GM21737 (cell line): ENCODE results near the gene MRNIP.
"Not testable (repeated sequence)": the region's sequence is repeated elsewhere in the genome, so short reads cannot be mapped to it uniquely, and the experiment has no call there.

ENCODE experiments used
- ATAC-seq: cut with Tn5 transposase; IDR thresholded peaks from one replicate; pipeline ENCODE4 v1.9.1; 2021; ENCODE audit warnings: mild to moderate bottlenecking, moderate library complexity; ENCODE audit not compliant: unreplicated experiment

MRNIP gene

DNA sequence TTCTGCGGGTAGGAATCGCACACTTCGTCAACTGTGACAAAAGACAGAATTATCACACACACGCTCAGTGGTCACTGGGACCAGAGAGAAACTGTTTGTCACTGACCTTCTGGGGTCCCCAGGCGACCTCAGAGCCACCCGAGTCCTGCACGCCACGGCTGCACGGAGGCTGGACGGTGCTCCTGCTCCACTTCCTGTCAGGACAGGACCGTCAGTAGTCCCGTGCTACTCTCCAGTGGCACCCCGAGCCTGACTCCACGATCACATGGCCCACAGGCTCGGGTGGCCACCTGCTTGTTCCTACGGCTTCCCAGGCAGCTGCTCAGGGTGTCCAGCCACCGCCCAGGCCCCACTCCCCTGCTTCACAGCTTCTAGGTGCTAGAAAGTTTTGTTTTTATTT lies 17.9 kb downstream of the MRNIP start:
- ATAC-seq: no peak

DNA sequence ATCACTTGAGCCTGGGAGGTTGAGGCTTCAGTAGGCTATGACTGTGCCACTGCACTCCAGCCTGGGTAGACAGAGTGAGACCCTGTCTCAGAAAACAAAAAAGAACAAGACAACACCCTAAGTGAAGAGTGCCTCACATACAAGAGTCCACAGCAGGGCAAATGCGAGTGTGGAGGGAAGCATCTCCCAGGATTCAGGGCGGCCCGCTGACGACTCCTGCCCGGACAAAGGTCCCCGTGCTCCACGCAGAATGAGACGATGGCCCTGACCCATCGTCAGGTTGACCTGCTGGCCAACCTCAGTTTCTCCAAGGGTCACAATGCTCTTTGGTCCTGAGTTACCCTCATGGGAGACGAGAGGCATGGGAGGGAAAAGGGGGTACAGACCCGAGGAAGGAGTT lies 18.3 kb downstream of the MRNIP start:
- ATAC-seq: no peak

DNA sequence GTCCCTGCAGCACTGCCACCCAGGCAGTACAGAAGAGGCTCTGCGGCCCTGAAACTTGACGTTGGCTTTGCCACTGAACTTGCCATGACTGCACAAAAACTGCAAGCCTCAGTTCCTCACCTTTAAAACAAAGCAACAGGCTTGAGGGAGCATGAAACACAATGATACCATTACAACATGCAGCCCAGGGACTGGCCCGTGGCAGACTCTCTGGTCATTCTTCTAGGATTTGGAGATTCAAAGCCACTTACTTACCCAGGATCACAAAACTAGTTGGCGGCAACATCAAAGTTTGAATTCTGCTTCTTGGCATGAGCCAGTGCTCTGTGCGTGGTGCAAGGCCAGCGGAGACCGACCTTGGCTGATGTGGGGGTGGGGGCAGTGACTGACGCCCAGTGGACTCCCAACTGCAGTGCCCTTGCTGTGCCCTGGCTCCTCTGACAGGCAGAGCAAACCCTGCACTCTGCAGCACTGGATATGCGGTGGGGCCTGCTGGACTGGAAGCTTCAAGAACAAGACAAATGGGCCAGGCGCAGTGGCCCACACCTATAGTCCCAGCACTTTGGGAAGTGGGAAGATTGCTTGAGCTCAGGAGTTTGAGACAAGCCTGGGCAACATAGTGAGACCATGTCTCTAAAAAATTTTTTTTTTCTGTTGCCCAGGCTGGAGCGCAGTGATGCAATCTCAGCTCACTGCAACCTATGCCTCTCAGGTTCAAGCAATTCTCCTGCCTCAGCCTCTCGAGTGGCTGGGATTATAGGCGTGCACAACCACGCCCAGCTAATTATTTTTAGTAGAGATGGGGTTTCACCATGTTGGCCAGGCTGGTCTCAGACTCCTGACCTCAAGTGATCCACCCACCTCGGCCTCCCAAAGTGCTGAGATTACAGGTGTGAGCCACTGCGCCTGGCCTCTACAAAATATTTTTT lies 19.0 kb downstream of the MRNIP start:
- ATAC-seq: no peak

DNA sequence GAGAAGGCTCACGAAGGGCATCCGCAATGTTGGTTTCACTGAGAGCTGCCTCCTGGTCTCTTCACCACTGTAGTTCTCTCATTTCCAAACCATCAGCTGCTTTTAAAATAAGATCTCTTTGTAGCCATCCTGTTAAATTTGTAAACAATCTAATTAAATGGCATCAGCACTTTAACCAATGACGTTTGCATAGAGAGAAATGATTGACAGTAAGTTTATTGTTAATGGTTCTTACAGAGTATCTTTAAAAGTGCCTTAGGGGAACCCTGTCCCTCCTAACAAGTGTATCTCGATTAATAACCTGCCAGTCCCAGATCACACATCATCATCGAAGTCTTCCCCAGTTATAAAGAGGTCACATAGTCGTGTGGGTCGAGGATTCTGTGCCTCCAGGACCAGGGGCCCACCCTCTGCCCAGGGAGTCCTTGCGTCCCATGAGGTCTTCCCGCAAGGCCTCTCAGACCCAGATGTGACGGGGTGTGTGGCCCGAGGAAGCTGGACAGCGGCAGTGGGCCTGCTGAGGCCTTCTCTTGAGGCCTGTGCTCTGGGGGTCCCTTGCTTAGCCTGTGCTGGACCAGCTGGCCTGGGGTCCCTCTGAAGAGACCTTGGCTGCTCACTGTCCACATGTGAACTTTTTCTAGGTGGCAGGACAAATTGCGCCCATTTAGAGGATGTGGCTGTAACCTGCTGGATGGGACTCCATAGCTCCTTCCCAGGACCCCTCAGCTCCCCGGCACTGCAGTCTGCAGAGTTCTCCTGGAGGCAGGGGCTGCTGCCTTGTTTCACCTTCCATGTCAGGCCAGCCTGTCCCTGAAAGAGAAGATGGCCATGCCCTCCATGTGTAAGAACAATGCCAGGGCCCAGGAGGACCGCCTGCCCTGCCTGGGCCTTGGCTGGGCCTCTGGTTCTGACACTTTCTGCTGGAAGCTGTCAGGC lies 21.3 kb downstream of the MRNIP start:
- ATAC-seq: no peak

DNA sequence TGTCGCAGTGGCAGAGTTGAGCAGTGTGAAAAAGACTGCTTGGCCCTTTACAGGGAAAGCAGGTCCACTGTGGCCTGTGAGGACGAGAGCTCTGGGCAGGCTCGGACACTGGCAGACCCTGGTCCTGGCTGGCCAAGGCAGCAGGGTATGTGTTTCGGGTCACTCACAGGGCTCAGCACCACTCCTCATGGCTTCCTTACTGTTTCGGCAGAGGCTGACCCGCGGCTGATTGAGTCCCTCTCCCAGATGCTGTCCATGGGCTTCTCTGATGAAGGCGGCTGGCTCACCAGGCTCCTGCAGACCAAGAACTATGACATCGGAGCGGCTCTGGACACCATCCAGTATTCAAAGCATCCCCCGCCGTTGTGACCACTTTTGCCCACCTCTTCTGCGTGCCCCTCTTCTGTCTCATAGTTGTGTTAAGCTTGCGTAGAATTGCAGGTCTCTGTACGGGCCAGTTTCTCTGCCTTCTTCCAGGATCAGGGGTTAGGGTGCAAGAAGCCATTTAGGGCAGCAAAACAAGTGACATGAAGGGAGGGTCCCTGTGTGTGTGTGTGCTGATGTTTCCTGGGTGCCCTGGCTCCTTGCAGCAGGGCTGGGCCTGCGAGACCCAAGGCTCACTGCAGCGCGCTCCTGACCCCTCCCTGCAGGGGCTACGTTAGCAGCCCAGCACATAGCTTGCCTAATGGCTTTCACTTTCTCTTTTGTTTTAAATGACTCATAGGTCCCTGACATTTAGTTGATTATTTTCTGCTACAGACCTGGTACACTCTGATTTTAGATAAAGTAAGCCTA lies 22.2 kb downstream of the MRNIP start:
- peak; percentile 51 for ATAC-seq

DNA sequence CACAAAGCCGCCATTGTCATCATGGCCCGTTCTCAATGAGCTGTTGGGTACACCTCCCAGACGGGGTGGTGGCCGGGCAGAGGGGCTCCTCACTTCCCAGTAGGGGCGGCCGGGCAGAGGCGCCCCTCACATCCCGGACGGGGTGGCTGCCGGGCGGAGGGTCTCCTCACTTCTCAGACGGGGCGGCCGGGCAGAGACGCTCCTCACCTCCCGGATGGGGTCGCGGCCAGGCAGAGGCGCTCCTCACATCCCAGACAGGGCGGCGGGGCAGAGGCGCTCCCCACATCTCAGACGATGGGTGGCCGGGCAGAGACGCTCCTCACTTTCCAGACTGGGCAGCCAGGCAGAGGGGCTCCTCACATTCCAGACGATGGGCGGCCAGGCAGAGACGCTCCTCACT lies 23.7 kb downstream of the MRNIP start:
- not testable (repeated sequence) for ATAC-seq

DNA sequence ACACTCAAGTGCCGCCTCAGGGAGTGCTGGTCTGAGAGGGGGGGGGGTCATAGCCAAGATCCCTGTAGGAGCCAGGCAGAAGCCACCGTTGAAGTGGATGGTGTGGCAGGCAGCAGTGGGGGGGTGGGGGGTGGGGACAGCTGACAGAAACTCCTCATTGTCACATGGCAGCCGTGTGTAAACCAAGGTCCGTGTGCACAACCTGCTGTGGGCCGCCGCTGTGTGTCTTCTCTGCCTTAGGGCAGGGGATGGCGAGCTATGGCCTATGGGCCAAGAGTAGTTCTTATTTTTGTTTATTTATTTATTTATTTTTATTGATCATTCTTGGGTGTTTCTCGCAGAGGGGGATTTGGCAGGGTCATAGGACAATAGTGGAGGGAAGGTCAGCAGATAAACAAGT lies 24.5 kb downstream of the MRNIP start:
- ATAC-seq: no peak

DNA sequence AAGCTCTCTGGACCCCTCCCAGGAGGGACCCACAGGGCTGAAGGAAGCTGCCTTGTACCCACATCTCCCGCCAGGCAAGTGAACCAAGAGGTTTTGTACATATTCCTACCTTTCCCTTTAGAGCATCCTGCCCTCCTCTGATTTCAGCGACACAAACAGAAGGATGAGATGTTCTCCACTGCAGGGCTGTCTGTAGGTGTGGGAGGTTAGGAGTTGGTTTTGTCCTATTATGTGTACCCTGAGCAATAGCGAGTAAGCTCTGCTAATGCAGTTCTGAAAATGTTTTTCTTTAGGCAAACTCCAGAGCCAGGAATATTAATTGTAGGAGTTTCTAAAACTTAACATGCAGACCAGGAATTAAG lies 24.9 kb downstream of the MRNIP start:
- ATAC-seq: no peak

DNA sequence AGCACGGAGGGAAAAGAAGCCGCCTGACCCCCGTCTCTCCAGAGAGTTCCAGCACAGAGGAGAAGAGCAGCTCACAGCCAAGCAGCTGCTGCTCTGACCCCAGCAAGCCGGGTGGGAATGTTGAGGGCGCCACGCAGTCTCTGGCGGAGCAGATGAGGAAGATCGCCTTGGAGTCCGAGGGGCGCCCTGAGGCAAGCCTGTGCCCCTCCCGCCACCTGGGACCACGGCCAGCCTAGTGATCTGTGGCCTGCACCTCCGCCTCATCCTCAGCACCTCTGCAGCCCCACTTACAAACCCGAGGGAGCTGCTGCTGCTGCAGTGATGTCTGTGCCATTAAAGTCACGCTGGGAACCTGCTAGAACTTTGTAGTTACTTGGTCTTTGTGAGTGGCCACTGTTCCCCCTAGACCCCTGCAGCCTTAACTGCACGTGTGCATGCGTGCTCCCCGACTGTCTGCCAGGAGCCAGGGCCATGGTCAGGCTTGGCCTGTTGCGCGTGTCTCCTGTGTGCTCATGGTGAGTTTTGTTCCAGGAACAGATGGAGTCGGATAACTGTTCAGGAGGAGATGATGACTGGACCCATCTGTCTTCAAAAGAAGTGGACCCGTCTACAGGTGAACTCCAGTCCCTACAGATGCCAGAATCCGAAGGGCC lies 25.4 kb downstream of the MRNIP start:
- no peak for ATAC-seq

DNA sequence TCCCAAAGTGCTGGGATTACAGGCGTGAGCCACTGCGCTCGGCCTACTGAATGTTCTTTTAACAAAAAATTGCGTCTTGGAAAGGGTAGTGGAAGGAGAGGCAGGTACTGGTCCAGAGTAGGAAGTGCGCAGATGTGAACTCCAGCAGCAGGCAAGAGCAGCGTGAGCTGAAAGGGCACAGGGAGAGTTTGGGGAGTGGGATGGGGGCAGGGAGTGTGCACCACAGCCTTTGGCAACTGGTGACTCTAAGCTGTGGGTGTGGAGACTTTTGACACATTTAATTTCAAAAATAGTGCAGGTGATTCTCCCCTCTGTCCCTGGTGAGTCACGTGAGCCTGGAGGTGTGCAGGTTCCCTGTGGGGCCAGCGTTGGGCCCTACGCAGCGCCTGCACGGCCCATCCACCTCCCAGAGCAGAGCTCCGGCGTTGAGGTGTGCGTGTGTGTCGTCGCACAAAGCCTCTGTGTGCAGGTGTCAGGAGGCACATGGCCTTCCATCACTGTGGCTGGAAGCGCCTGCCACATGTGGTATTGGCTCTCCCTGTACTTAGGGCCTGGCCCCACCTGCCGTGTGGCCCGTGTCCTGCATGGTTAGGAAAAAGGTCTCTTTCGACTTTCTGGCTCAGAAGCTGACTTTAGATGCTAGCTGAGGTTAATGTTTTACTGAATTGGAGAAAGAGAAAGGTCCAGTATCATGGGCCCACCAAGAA lies 26.4 kb downstream of the MRNIP start:
- ATAC-seq: no peak

DNA sequence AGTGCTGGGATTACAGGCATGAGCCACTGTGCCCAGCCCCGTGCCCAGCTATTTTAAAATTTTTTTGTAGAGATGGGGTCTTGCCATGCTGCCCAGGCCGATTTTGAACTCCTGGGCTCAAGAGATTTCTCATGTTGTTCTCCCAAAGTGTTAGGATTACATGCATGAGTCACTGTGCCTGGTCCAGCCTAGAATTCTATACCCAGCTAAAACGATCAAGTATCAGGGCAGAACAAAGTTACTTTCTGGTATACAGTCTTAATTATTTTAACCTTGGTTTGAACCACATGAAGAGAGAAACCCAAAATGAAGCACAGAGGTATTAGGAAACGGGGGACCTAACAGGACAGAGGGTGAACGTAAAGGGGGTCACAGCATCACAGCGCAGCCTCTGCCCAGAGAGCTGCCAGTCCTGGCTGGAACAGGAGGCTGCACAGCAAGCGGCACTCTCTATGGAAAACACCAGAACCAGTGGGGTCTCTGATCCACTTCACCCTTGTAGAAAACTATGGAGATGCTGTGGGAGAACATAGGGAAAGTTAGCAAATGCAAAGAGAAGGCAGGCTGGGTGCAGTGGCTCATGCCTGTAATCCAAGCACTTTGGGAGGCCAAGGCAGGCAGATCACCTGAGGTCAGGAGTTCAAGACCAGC lies 27.7 kb downstream of the MRNIP start:
- ATAC-seq: no peak

DNA sequence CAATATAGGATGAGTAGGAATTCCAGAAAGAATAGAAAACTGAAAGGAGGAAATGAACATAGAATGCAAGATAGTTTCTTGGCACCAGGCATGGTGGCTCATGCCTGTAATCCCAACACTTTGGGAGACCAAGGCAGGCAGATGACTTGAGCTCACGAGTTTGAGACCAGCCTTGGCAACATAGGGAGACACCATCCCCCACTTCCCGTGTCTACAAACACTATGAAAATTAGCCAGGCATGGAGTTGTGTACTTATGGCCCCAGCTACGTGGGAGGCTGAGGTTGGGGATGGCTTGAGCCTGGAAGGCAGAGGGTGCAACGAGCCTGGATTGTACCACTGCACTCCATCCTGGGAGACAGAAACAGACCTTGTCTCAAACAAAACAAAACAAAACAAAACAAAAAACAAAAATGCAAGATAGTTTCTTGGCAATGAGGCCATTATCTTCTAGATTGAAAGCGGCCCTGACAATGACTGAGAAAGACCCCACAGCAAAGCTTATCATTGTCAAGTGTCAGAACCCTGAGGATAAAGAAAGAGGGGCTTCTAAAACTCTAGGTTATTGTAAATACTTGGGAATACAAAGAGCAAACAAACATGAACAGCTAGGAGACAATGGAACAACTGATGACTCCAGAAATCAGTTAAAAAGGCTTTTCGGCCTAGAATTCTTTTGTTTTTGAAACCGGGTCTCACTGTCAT lies 28.7 kb downstream of the MRNIP start:
- ATAC-seq: no peak

DNA sequence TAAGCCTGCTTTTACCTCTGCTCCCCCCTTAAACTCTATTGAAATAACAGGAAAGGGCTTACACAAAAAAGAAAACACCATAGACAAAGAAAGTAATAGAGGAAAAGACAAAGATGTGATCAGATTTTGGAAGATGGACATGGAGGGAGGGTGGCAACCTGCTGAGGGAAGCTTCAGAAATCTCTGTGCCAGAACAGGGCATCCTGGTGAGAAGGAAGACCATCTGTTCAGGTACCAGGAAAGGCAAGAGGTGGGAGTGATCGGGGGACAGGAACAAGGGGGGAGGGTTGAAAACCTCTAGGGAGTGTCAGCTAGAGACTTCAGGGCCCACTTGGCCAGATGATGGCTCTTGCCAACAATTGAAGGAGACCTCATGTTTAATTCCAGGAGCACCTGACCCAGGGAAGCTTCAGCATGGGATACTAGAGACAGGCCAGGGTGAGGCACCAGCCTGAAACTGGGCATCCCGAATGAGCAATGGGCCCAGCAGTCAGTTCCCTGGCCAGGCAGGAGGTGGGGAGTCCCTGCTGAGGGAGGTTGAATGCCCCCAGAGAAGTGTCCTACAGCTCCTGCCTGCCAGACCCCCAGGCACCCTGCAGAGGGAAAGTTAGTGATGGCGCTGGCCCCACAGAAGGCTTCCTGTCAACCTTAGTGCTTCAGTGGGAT lies 29.7 kb downstream of the MRNIP start:
- ATAC-seq: no peak

DNA sequence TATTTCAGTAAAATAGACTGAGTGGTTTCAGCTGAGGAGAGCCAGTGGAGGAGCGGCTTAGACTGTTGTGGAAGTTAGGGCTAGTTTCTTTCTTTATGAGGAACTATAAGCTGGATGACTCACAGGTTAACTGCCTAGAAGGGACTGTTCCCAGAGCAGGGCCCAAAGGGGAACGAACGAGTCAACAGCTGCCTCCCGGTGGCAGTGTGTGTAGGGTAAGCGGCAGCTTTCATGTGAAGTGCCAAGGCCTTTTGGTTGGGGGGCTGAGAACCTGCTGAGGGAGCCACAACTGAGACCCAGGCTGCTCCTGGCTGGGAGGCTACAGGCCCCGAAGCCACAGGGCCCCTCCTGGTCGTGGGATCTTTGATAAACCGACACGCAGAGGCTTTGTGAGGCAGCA lies 30.9 kb downstream of the MRNIP start:
- no peak for ATAC-seq

DNA sequence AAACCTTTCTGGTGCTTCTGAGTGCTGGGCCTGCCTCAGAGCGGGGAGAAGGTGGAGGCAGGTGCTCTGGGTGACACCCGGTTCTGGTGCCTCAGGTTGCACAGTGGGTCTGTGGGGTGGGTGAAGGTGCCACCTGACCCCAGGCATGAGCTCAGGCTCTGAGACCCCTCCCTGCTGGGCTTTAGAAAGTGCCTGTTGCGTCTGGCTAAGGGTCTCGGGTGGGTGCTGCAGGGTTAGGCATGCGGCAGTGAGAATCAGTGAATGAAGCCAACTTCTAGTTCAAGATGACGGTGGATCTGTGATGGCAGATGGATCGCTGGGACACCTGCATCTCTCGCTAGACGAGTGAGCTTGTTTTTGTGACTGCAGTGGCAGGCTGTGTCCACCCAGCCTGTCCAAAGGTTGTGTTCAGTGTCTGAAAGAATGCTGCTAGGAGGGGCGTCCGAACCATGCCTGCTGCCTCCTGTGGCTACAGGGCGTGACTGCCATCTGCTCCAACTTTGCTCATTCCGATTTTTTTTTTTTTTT lies 32.9 kb downstream of the MRNIP start:
- ATAC-seq: no peak

DNA sequence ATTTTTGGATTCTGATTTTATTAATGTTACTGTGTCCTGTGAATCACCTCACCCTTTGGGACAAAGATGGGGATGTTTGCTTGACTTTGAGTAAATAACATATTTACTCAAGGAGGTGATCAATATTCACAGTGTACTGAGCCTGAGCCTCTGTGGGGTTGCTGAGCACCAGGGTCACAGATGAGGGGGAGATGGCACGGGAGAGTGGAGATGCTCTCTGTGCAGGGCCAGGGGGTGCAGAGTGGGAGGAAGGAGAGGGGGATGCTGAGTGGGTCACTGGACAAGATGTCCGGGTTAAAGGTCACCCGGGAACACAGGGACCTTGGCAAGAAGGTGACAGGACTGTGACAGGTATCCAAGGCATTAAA lies 33.9 kb downstream of the MRNIP start:
- ATAC-seq: no peak

DNA sequence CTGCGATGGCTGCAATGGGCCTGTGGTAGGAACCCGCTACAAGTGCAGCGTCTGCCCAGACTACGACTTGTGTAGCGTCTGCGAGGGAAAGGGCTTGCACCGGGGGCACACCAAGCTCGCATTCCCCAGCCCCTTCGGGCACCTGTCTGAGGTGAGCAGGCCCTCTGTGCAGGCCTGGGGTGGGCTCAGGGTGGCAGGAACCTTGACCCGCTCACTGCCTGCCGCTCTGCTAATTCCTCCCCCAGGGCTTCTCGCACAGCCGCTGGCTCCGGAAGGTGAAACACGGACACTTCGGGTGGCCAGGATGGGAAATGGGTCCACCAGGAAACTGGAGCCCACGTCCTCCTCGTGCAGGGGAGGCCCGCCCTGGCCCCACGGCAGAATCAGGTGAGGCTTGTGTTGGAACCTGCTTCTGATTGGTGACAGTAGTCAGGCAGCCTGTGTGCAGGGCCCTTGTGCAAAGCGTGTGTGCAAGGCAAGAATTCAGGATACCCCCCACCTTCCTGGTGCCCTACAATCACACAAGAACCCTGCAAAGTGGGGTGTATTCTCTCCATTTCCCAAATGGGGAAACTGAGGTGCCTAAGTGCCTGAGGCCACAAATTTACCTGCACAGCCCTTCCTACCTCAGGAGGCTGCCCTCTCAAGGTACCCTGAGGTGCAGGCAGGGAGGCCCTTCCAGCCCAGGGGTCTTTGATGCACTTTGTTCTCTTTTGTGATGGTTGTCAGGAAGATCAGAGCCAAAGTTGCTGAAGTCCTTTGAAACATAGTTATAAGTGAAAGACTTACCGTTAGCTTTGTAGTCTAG lies 34.5 kb downstream of the MRNIP start:
- ATAC-seq: no peak
